Lung (tissue), 12 donors: ENCODE results near the gene RASSF1. TPM values are rescaled to one million over a fixed set of nuclear protein-coding genes. Genes with fewer than 3 reads are reported as not detected.

ENCODE experiments used
- ATAC-seq: fragments of 200-7000 bp; cut with Tn5 transposase; one replicate; pipeline ENCODE4 v1.9.1; 2020; ENCODE audit warnings: moderate number of reproducible peaks; ENCODE audit not compliant: insufficient read depth, low FRiP score
- DNase-seq, 3 donors: peaks; one replicate each; pipeline ENCODE4 v3.0.0-alpha.2; 2013 to 2017
- H3K27ac ChIP-seq, 2 donors: one replicate each; pipeline ENCODE4 v1.5.1; 2013; ENCODE audit warnings: mild to moderate bottlenecking in 2 of 2, moderate library complexity in 2 of 2, control low read depth in 1 of 2, inconsistent platforms in 1 of 2, low read depth in 1 of 2, low read length in 1 of 2
- H3K27me3 ChIP-seq, 3 donors: one replicate each; pipeline ENCODE4 v1.5.1; 2013; ENCODE audit warnings: low read length in 2 of 3; ENCODE audit not compliant: control insufficient read depth in 3 of 3, insufficient read depth in 3 of 3
- H3K36me3 ChIP-seq, 4 donors: one replicate each; pipeline ENCODE4 v1.5.1; 2013; ENCODE audit warnings: low read length in 4 of 4, mild to moderate bottlenecking in 1 of 4, moderate library complexity in 1 of 4; ENCODE audit not compliant: control insufficient read depth in 4 of 4, insufficient read depth in 4 of 4
- H3K4me1 ChIP-seq, 5 donors: one replicate each; pipeline ENCODE4 v1.5.1; 2013; ENCODE audit warnings: low read length in 5 of 5, mild to moderate bottlenecking in 2 of 5, moderate library complexity in 1 of 5; ENCODE audit not compliant: control insufficient read depth in 5 of 5, insufficient read depth in 5 of 5
- H3K4me3 ChIP-seq: one replicate; pipeline ENCODE4 v1.5.1; 2013; ENCODE audit warnings: mild to moderate bottlenecking, control low read depth, moderate library complexity
- H3K9ac ChIP-seq, 2 donors: one replicate each; pipeline ENCODE4 v1.5.1; 2013; ENCODE audit warnings: low read length in 2 of 2, control low read depth in 1 of 2; ENCODE audit not compliant: insufficient read depth in 1 of 2
- H3K9me3 ChIP-seq, 4 donors: one replicate each; pipeline ENCODE4 v1.5.1; 2013; ENCODE audit warnings: low read length in 3 of 4, mild to moderate bottlenecking in 1 of 4, moderate library complexity in 1 of 4; ENCODE audit not compliant: control insufficient read depth in 4 of 4, insufficient read depth in 3 of 4
- WGBS, 2 donors: extraction: QIAGEN DNeasy Blood & Tissue Kit; methylation state at CpG; one replicate each; pipeline ENCODE4 v1.1.7; 2013; 5-methylcytosine and 5-hydroxymethylcytosine counted together
- polyA plus RNA-seq, 2 donors: library from polyadenylated mRNA; stranded (reverse); fragments of 200-250 nt; gene quantifications; one replicate each; pipeline ENCODE4 v1.2.1, GENCODE V29; 2013
- total RNA-seq, 2 donors: library from RNA; depleted of rRNA in 1 of 2; stranded (reverse); fragments of >200 nt in 1 of 2; gene quantifications; one replicate each; pipeline ENCODE4 v1.2.1, GENCODE V29; 2014 to 2021
- TF ChIP-seq, protein P1 (sequence below): IDR thresholded peaks from 2 replicates; pipeline ENCODE4 v1.5.1; 2012; ENCODE audit warnings: mild to moderate bottlenecking; ENCODE audit errors: control extremely low read depth, extremely low read depth
- donor health status: control.
- donor health status: control.
- donor health status: Bipolar disorder and iron deficiency.
- donor health status: healthy.
- donor health status: DM: yes; HTN: yes; CAD: no.

RASSF1 gene
- total and polyA plus RNA-seq, 4 donors: 36.3 to 59.0 (median 42.0) TPM

DNA sequence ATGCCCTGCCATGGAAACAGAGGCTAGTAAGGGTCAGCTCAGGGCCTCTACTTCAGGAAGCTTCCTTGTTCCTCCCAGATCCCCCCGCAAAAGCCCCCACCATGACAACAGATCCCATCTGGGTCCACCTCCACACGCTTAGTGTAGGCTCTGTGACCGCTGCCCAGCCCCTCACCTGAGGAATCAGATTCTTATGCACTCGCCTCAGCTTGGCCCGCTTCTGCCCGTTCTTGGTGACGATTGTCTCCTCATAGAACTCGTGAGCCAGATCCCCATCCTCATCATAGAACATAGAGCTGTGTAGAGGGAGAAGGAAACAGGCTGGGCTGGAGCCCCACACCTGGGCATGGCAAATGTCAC is 14.5 kb downstream of the RASSF1 start:
- peaks cover 17 to 31% (median 21%) of the 10 kb centered on the region in 4 donors for H3K36me3 ChIP-seq
- no peaks in the 10 kb centered on the region for H3K9me3 ChIP-seq
- TF ChIP-seq, protein P1, sequence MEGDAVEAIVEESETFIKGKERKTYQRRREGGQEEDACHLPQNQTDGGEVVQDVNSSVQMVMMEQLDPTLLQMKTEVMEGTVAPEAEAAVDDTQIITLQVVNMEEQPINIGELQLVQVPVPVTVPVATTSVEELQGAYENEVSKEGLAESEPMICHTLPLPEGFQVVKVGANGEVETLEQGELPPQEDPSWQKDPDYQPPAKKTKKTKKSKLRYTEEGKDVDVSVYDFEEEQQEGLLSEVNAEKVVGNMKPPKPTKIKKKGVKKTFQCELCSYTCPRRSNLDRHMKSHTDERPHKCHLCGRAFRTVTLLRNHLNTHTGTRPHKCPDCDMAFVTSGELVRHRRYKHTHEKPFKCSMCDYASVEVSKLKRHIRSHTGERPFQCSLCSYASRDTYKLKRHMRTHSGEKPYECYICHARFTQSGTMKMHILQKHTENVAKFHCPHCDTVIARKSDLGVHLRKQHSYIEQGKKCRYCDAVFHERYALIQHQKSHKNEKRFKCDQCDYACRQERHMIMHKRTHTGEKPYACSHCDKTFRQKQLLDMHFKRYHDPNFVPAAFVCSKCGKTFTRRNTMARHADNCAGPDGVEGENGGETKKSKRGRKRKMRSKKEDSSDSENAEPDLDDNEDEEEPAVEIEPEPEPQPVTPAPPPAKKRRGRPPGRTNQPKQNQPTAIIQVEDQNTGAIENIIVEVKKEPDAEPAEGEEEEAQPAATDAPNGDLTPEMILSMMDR: no peak
- DNase-seq (no peak), ATAC-seq (no peak)
- no peak overlapping the region for H3K4me3 ChIP-seq
- 94% methylated on average over 8 of the region's 8 CpGs for WGBS, 2 donors
- peaks cover 2 to 36% (median 13%) of the 10 kb centered on the region in 5 donors for H3K4me1 ChIP-seq
- no peak overlapping the region for H3K9ac ChIP-seq
- no peak overlapping the region for H3K27ac ChIP-seq
- no peaks in the 10 kb centered on the region for H3K27me3 ChIP-seq

DNA sequence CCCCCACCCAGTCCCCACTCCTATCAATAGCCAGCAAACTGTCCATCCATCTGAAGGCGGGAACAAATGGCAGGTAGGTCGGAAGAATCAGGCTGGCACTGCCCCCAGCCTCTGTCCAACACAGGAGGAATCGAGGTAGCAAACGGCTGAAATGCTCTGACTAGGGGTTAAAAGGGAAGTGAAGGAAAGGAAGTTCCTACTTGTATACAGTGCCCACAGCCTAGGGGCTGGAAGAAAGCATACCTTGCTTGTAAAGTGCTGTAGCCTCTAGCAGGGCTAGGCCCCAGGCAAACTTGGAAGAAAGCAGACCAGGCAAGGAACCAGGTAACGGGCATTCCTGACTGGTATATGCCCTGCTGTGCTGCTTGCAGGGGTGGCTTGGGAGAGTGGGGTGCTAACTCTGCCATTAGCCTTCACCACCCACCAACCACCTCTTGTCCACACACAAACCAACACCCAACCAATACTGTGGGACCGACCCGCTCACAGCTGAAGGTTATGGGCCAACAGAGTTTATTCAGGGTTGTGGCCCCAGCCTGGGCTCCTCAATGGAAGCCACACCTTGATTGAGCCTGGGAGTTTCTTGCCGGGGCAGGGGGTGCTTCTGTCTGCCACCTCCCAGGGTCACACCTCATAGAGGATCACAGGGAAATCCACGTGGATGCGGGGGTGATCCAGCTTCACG is 15.0 kb downstream of the RASSF1 start:
- Histone ChIP-seq H3K27me3 (no peaks in the 10 kb centered on the region), H3K4me1 (peaks cover 2 to 36% (median 13%) of the 10 kb centered on the region in 5 donors), H3K4me3 (no peak overlapping the region), H3K36me3 (peaks cover 12 to 26% (median 16%) of the 10 kb centered on the region in 4 donors), H3K9me3 (no peaks in the 10 kb centered on the region), H3K27ac (no peak overlapping the region), H3K9ac (no peak overlapping the region)
- DNase-seq: no peak
- TF ChIP-seq, protein P1: no peak
- WGBS, 2 donors: 83% methylated on average over 11 of the region's 11 CpGs
- no peak for ATAC-seq

DNA sequence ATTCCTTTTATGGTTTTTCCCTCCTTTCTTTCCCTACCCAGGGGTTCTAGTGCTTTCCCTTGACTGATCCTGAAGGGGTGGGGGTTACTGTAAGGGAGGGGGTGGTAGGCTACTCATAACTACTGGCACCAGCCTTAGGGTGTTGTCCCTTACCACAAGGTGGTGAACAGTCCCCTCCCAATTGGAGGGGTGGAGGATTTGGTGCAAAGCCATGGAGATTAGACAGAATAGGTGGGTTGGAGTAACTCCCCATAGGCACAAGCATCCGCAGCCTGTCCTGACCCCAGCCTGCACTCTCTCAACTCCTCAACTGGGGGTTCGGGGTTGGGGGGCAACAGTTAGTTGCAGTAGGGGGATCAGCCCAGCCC is 15.5 kb downstream of the RASSF1 start:
- H3K4me3 ChIP-seq: no peak overlapping the region
- no peak overlapping the region for H3K9ac ChIP-seq
- no peaks in the 10 kb centered on the region for H3K9me3 ChIP-seq
- no peak for DNase-seq
- TF ChIP-seq, protein P1: no peak
- H3K36me3 ChIP-seq: peaks cover 6 to 21% (median 11%) of the 10 kb centered on the region in 4 donors
- H3K27ac ChIP-seq: no peak overlapping the region
- ATAC-seq: no peak
- peaks cover 2 to 41% (median 13%) of the 10 kb centered on the region in 5 donors for H3K4me1 ChIP-seq
- 81 to 95% methylated on average over 2 of the region's 2 CpGs for WGBS, 2 donors
- no peaks in the 10 kb centered on the region for H3K27me3 ChIP-seq
